Neural progenitor cell (in vitro differentiated cells): ENCODE data around the gene POPDC2.

Experiments used
- CTCF ChIP-seq: fragments of 200-600 bp; sonication (generic); IDR thresholded peaks from 2 replicates; pipeline ENCODE4 v1.5.1; 2017; ENCODE audit warnings: antibody characterized with exemption, mild to moderate bottlenecking
- EZH2 ChIP-seq: fragments of 200-600 bp; sonication (generic); IDR thresholded peaks from 2 replicates; pipeline ENCODE4 v1.6.1; 2017; ENCODE audit warnings: antibody characterized with exemption, mild to moderate bottlenecking, moderate library complexity
- EZH2phosphoT487 ChIP-seq: fragments of 200-600 bp; sonication (generic); IDR thresholded peaks from 2 replicates; pipeline ENCODE4 v1.6.1; 2017; ENCODE audit warnings: antibody characterized with exemption

GRCh38 chr3:119697394-119697793, 37.0 kb upstream of the POPDC2 start:
- TF ChIP-seq EZH2 (no peak), CTCF (no peak), EZH2phosphoT487 (no peak)
